Measurements from ENCODE around the gene WDR5. TPM values are rescaled to one million over a fixed set of nuclear protein-coding genes. Genes with fewer than 3 reads are reported as not detected.

WDR5 gene
- total RNA-seq, 2 experiments from 2014 or later, result 32.1 to 32.7 TPM

DNA sequence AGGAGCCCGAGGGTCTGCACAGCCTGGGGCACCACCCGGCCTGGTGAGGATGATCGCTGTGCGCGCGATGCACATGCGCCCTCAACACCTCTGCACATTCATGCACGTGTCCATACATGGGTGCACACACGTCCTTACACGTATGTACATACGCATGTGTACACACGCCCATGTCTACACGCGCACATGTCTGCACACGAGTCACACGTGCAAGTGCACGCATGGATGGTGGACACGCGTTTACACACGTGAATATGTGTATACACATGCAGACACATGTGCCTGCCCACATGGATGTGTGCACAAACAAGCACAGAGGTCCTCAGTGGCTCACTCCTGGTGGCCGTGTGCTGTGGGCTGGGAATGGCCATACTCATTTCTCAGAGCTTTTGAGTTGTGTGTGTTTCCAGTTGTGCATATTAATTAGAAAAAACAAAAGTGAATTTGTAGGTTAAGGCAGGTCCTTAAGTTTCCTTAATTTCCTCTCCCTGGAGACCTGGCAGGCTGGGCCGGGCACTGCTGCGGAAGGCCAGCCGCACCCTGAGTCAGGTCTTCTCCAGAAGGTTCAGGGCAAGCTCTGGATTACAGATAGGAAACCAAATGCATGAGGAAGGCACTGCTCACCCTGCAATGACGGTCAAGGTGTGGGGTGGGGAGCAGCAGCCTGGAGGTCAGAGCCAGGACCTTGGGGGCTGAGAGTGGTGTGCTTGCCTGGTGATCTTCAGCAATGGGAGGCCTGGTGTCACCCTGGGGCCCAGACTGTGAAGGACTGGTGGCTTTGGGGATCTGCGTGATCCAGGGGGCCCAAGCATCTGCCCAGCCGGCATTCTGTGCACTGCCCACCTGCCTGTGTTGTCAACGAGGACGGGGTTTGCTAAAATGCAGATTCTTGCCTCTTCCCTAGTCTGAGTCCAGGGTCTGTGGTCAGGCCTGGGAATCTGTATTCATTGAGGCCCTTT lies 29.8 kb downstream of the WDR5 start:
- DNase-seq, result peak; percentile 55
- Mint-ChIP-seq H3K9me3 (no peaks in the 10 kb centered on the region), H3K4me1 (peaks cover 23% of the 10 kb centered on the region), H3K4me3 (no peak overlapping the region), H3K27ac (no peak overlapping the region), H3K36me3 (ENCODE audit: low read depth) (peaks cover 5% of the 10 kb centered on the region), H3K27me3 (no peaks in the 10 kb centered on the region)
- ChIA-PET POLR2A (interaction anchor here (1.0 to 4.7 kb wide), 5 partner anchors 9 to 296 kb away, joined by 3 to 43 read pairs (median 4); partner anchors contain the start of gene WDR5), CTCF (interaction anchor here (1.0 to 2.6 kb wide), 3 partner anchors 29 to 278 kb away, joined by 3 to 15 read pairs (median 4); partner anchors contain the start of gene WDR5)

GRCh38 chr9:134166374-134166773 lies 30.5 kb downstream of the WDR5 start:
- no peaks in the 10 kb centered on the region for H3K9me3 Mint-ChIP-seq
- no peaks in the 10 kb centered on the region for H3K27me3 Mint-ChIP-seq
- H3K27ac Mint-ChIP-seq, result peak overlapping the region; percentile 14
- peaks cover 23% of the 10 kb centered on the region for H3K4me1 Mint-ChIP-seq
- CTCF ChIA-PET, result no interaction called here
- DNase-seq, result no peak
- POLR2A ChIA-PET, result no interaction called here
- peaks cover 5% of the 10 kb centered on the region for H3K36me3 Mint-ChIP-seq (ENCODE audit: low read depth)
- H3K4me3 Mint-ChIP-seq, result no peak overlapping the region

GRCh38 chr9:134167530-134167931 lies 31.6 kb downstream of the WDR5 start:
- ChIA-PET POLR2A (no interaction called here), CTCF (interaction anchor here (5.2 kb wide), 1 partner anchor 275 kb away, joined by 46 read pairs; no protein-coding TSS in a partner anchor)
- no peak overlapping the region for H3K27ac Mint-ChIP-seq
- no peaks in the 10 kb centered on the region for H3K27me3 Mint-ChIP-seq
- H3K9me3 Mint-ChIP-seq, result no peaks in the 10 kb centered on the region
- no peak for DNase-seq
- H3K36me3 Mint-ChIP-seq (ENCODE audit: low read depth), result peaks cover 5% of the 10 kb centered on the region
- peaks cover 15% of the 10 kb centered on the region for H3K4me1 Mint-ChIP-seq
- no peak overlapping the region for H3K4me3 Mint-ChIP-seq

- no peak overlapping the region for H3K4me3 Mint-ChIP-seq
- CTCF ChIA-PET, result interaction anchor here (0.9 to 5.2 kb wide), 3 partner anchors 30 to 281 kb away, joined by 3 to 46 read pairs (median 3); no protein-coding TSS in a partner anchor
- no peak overlapping the region for H3K27ac Mint-ChIP-seq
- H3K9me3 Mint-ChIP-seq, result no peaks in the 10 kb centered on the region
- POLR2A ChIA-PET, result no interaction called here
- DNase-seq, result no peak
- H3K27me3 Mint-ChIP-seq, result peaks cover 2% of the 10 kb centered on the region
- peaks cover 2% of the 10 kb centered on the region for H3K36me3 Mint-ChIP-seq (ENCODE audit: low read depth)
- H3K4me1 Mint-ChIP-seq, result peaks cover 10% of the 10 kb centered on the region
Measured at GRCh38 chr9:134168757-134169550, 33.1 kb downstream of the WDR5 start.

- H3K27me3 Mint-ChIP-seq, result peaks cover 2% of the 10 kb centered on the region
- DNase-seq, result no peak
Measured at GRCh38 chr9:134169724-134170401, 34.0 kb downstream of the WDR5 start.

DNA sequence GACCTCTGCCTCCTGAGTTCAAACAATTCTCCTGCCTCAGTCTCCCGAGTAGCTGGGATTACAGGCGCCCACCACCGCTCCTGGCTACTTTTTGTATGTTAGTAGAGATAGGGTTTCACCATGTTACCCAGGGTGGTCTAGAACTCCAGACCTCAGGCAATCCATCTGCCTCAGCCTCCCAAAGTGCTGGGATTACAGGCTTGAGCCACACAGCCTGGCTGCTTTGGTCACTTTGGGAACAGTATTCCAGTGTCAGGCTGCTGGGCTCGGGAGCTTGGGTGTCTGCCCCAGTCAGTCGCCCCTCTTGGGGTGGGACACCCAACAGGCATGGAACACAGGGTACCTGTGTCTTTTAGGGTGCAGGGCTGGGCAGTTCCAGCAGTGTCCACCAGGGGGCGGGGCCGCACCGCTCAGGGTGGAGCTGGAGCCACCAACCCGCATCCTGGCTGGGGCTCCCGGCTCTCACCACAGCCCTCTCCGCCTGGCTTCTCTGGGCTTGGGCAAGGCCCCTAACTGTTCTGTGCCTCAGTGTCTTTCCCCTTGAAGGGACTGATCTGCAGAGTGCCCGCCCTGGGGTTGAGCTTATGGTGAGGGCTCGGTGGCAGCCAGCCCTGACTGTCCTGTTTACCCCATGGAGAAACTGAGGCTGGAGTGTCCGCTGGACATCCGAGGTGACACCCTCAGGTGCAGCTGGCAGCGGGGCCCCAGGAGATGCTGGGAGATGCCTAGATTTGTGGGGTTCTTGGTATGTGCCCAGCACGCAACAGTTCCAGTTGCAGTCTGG lies 34.8 kb downstream of the WDR5 start:
- Mint-ChIP-seq H3K36me3 (ENCODE audit: low read depth) (peaks cover 2% of the 10 kb centered on the region), H3K4me3 (no peak overlapping the region), H3K27ac (no peak overlapping the region), H3K27me3 (peaks cover 2% of the 10 kb centered on the region), H3K9me3 (no peaks in the 10 kb centered on the region), H3K4me1 (peaks cover 5% of the 10 kb centered on the region)
- ChIA-PET POLR2A (interaction anchor here (0.9 to 1.3 kb wide), 2 partner anchors 272 to 286 kb away, joined by 3 to 4 read pairs; no protein-coding TSS in a partner anchor), CTCF (interaction anchor here (0.6 to 5.2 kb wide), 11 partner anchors 9 to 376 kb away, joined by 3 to 46 read pairs (median 3); no protein-coding TSS in a partner anchor)
- no peak for DNase-seq

More at GRCh38 chr9:134169724-134170401, 34.0 kb downstream of the WDR5 start:
- Mint-ChIP-seq H3K9me3 (no peaks in the 10 kb centered on the region), H3K27ac (no peak overlapping the region), H3K4me1 (peaks cover 10% of the 10 kb centered on the region), H3K4me3 (no peak overlapping the region), H3K36me3 (ENCODE audit: low read depth) (peaks cover 2% of the 10 kb centered on the region)
- ChIA-PET CTCF (interaction anchor here (0.7 to 5.2 kb wide), 5 partner anchors 48 to 377 kb away, joined by 3 to 46 read pairs (median 6); no protein-coding TSS in a partner anchor), POLR2A (interaction anchor here (1.3 kb wide), 1 partner anchor 273 kb away, joined by 4 read pairs; no protein-coding TSS in a partner anchor)

GRCh38 chr9:134171316-134172197 lies 35.7 kb downstream of the WDR5 start:
- CTCF ChIA-PET, result interaction anchor here (0.6 to 5.2 kb wide), 10 partner anchors 9 to 278 kb away, joined by 3 to 46 read pairs (median 4); no protein-coding TSS in a partner anchor
- DNase-seq, result no peak
- no peak overlapping the region for H3K27ac Mint-ChIP-seq
- POLR2A ChIA-PET, result interaction anchor here (0.9 to 1.3 kb wide), 2 partner anchors 271 to 285 kb away, joined by 3 to 4 read pairs; no protein-coding TSS in a partner anchor
- no peaks in the 10 kb centered on the region for H3K36me3 Mint-ChIP-seq (ENCODE audit: low read depth)
- no peak overlapping the region for H3K4me3 Mint-ChIP-seq
- peaks cover 2% of the 10 kb centered on the region for H3K27me3 Mint-ChIP-seq
- H3K4me1 Mint-ChIP-seq, result peaks cover under 1% of the 10 kb centered on the region
- H3K9me3 Mint-ChIP-seq, result no peaks in the 10 kb centered on the region

GRCh38 chr9:134172198-134173126 lies 36.6 kb downstream of the WDR5 start:
- H3K27me3 Mint-ChIP-seq, result peaks cover 2% of the 10 kb centered on the region
- DNase-seq, result no peak
- H3K36me3 Mint-ChIP-seq (ENCODE audit: low read depth), result no peaks in the 10 kb centered on the region
- H3K4me3 Mint-ChIP-seq, result no peak overlapping the region
- CTCF ChIA-PET, result interaction anchor here (2.3 to 5.2 kb wide), 2 partner anchors 270 to 277 kb away, joined by 8 to 46 read pairs; no protein-coding TSS in a partner anchor
- H3K9me3 Mint-ChIP-seq, result no peaks in the 10 kb centered on the region
- no peaks in the 10 kb centered on the region for H3K4me1 Mint-ChIP-seq
- POLR2A ChIA-PET, result no interaction called here
- no peak overlapping the region for H3K27ac Mint-ChIP-seq

GRCh38 chr9:134173127-134174072 lies 37.5 kb downstream of the WDR5 start:
- no peak overlapping the region for H3K27ac Mint-ChIP-seq
- H3K36me3 Mint-ChIP-seq (ENCODE audit: low read depth), result no peaks in the 10 kb centered on the region
- H3K9me3 Mint-ChIP-seq, result no peaks in the 10 kb centered on the region

More at GRCh38 chr9:134173127-134174072, 37.5 kb downstream of the WDR5 start:
- Mint-ChIP-seq H3K4me1 (no peaks in the 10 kb centered on the region), H3K4me3 (no peak overlapping the region), H3K27me3 (peaks cover 2% of the 10 kb centered on the region)
- ChIA-PET POLR2A (interaction anchor here (0.5 kb wide), 1 partner anchor 1031 kb away, joined by 3 read pairs; no protein-coding TSS in a partner anchor), CTCF (interaction anchor here (2.2 kb wide), 1 partner anchor 270 kb away, joined by 6 read pairs; no protein-coding TSS in a partner anchor)
- no peak for DNase-seq

Data from activated CD4-positive, alpha-beta memory T cell treated with anti-CD3 and anti-CD28 coated beads, Interleukin-2, amount 10 ng/mL, durations not matched to agents 7 days and 5 days (primary cell).